OCI-LY1 (cell line): ENCODE results near the gene TCF4.

ENCODE experiments used
- H2AFZ ChIP-seq: fragments of 200-600 bp; sonication (generic), shearing (Covaris generic); 2 replicates; pipeline ENCODE4 v1.6.0; 2014; ENCODE audit warnings: antibody characterized with exemption, mild to moderate bottlenecking, low read length
- H3F3A ChIP-seq: fragments of 200-600 bp; sonication (generic), shearing (Covaris generic); 2 replicates; pipeline ENCODE4 v1.6.0; 2014; ENCODE audit warnings: mild to moderate bottlenecking, antibody characterized with exemption, low read length, moderate library complexity; ENCODE audit not compliant: insufficient read depth
- H3K27ac ChIP-seq: fragments of 200-600 bp; sonication (generic); 2 replicates; pipeline ENCODE4 v1.5.1; 2014; ENCODE audit warnings: low read length, mixed run types, mild to moderate bottlenecking, low read depth; ENCODE audit not compliant: poor library complexity, severe bottlenecking
- H3K27me3 ChIP-seq: fragments of 200-600 bp; sonication (generic); 2 replicates; pipeline ENCODE4 v1.6.0; 2014; ENCODE audit warnings: antibody characterized with exemption, mild to moderate bottlenecking, low read length, moderate library complexity; ENCODE audit not compliant: insufficient read depth
- H3K36me3 ChIP-seq: fragments of 200-600 bp; sonication (generic); 2 replicates; pipeline ENCODE4 v1.6.1; 2014; ENCODE audit warnings: mild to moderate bottlenecking, antibody characterized with exemption, low read length, moderate library complexity, mixed read lengths; ENCODE audit not compliant: insufficient read depth
- H3K4me1 ChIP-seq: fragments of 200-600 bp; sonication (generic); 2 replicates; pipeline ENCODE4 v1.5.1; 2014; ENCODE audit warnings: mild to moderate bottlenecking, low read length, moderate library complexity; ENCODE audit not compliant: insufficient read depth, severe bottlenecking
- H3K4me2 ChIP-seq: fragments of 200-600 bp; sonication (generic), shearing (Covaris generic); 2 replicates; pipeline ENCODE4 v1.6.1; 2014; ENCODE audit warnings: low read length
- H3K4me3 ChIP-seq: fragments of 200-600 bp; sonication (generic); 2 replicates; pipeline ENCODE4 v1.5.1; 2014; ENCODE audit warnings: low read length, low read depth, mild to moderate bottlenecking, mixed read lengths; ENCODE audit not compliant: poor library complexity, severe bottlenecking
- H3K79me2 ChIP-seq: fragments of 200-600 bp; shearing (Covaris generic); 2 replicates; pipeline ENCODE4 v1.6.1; 2016; ENCODE audit warnings: mixed run types, low read length, mixed read lengths; ENCODE audit not compliant: insufficient read depth
- H3K9ac ChIP-seq: fragments of 200-600 bp; sonication (generic), shearing (Covaris generic); 2 replicates; pipeline ENCODE4 v1.6.1; 2014; ENCODE audit warnings: mild to moderate bottlenecking, low read length, mixed read lengths
- H3K9me2 ChIP-seq: fragments of 200-600 bp; sonication (generic), shearing (Covaris generic); 2 replicates; pipeline ENCODE4 v1.6.1; 2014; ENCODE audit warnings: low read depth, mild to moderate bottlenecking, low read length, mixed read lengths
- H3K9me3 ChIP-seq: fragments of 200-600 bp; shearing (Covaris generic); 2 replicates; pipeline ENCODE4 v1.6.1; 2014; ENCODE audit warnings: low read length, mixed read lengths
- H4K20me1 ChIP-seq: fragments of 200-600 bp; sonication (generic), shearing (Covaris generic); 2 replicates; pipeline ENCODE4 v1.6.0; 2016; ENCODE audit warnings: mild to moderate bottlenecking, low read length; ENCODE audit not compliant: insufficient read depth
- CTCF ChIP-seq: fragments of 200-600 bp; sonication (generic), shearing (Covaris generic); IDR thresholded peaks from 2 replicates; pipeline ENCODE4 v1.5.1; 2017; ENCODE audit warnings: mild to moderate bottlenecking, antibody characterized with exemption, low read length, moderate library complexity, mixed read lengths
- EZH2 ChIP-seq: fragments of 200-600 bp; sonication (generic), shearing (Covaris generic); IDR thresholded peaks from 2 replicates; pipeline ENCODE4 v1.8.0; 2017; ENCODE audit warnings: borderline replicate concordance, mixed run types, mild to moderate bottlenecking, antibody characterized with exemption, low read length, moderate library complexity, mixed read lengths

The TCF4 gene

GRCh38 chr18:55213586-55213985, 374.4 kb downstream of the TCF4 start:
- H4K20me1 ChIP-seq: no peaks in the 10 kb centered on the region
- H3K4me3 ChIP-seq: no peak overlapping the region
- TF ChIP-seq EZH2 (no peak), CTCF (no peak)
- no peaks in the 10 kb centered on the region for H3K9me3 ChIP-seq
- no peaks in the 10 kb centered on the region for H3K79me2 ChIP-seq
- no peaks in the 10 kb centered on the region for H3K36me3 ChIP-seq
- no peak overlapping the region for H3K4me2 ChIP-seq
- no peaks in the 10 kb centered on the region for H3K9me2 ChIP-seq
- H2AFZ ChIP-seq: no peak overlapping the region
- H3K9ac ChIP-seq: no peak overlapping the region
- no peaks in the 10 kb centered on the region for H3K27me3 ChIP-seq
- H3K4me1 ChIP-seq: no peaks in the 10 kb centered on the region
- no peak overlapping the region for H3K27ac ChIP-seq
- no peaks in the 10 kb centered on the region for H3F3A ChIP-seq

- H3K27ac ChIP-seq: no peak overlapping the region
- no peaks in the 10 kb centered on the region for H3K79me2 ChIP-seq
- H3K27me3 ChIP-seq: no peaks in the 10 kb centered on the region
- no peaks in the 10 kb centered on the region for H3K36me3 ChIP-seq
- no peaks in the 10 kb centered on the region for H3F3A ChIP-seq
- H2AFZ ChIP-seq: no peak overlapping the region
- no peaks in the 10 kb centered on the region for H3K9me2 ChIP-seq
- no peak overlapping the region for H3K4me3 ChIP-seq
- peaks cover 6% of the 10 kb centered on the region for H3K9me3 ChIP-seq
- TF ChIP-seq EZH2 (no peak), CTCF (no peak)
- H3K9ac ChIP-seq: no peak overlapping the region
- H3K4me1 ChIP-seq: no peaks in the 10 kb centered on the region
- H3K4me2 ChIP-seq: no peak overlapping the region
- no peaks in the 10 kb centered on the region for H4K20me1 ChIP-seq
These were observed 381.1 kb downstream of the TCF4 start for GRCh38 chr18:55206927-55207326.

DNA sequence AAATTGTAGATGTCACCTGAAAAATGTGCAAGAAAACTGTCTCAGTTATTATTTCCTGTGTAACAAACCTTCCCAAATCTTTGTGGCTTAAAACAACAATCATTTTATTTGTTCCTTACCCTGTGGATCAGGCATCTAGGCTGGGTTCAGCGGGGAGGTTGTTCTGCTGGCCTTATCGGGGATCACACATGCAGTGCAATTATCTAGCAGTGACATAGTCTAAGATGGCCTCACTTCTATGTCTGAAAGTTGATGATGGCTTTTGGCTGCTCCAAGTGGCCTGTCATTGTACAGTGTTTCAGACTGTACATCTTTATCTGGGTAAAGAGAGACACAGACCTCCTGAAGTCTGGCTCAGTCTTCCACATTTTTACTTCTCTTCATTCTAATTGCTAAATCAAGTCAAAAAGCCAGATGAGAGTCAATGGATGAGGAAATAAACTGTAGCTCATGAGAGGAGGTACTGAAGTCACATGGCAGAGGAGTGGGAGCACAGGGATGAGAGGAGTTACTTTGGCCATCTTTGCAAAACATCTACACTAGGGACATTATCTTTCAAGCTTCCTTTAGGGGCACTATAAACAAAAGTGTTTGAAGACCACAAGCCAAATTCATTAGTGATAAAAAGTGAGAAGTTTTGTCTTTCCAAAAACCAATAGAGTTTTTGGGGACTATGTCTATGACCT, 385.6 kb downstream of the TCF4 start:
- no peaks in the 10 kb centered on the region for H3K4me1 ChIP-seq
- no peaks in the 10 kb centered on the region for H4K20me1 ChIP-seq
- H3K36me3 ChIP-seq: no peaks in the 10 kb centered on the region
- no peaks in the 10 kb centered on the region for H3F3A ChIP-seq
- no peak overlapping the region for H2AFZ ChIP-seq
- no peaks in the 10 kb centered on the region for H3K27me3 ChIP-seq
- H3K4me3 ChIP-seq: no peak overlapping the region
- no peak overlapping the region for H3K27ac ChIP-seq
- H3K9me2 ChIP-seq: no peaks in the 10 kb centered on the region
- TF ChIP-seq EZH2: no peak
- no peak for TF ChIP-seq CTCF
- no peaks in the 10 kb centered on the region for H3K79me2 ChIP-seq
- H3K9ac ChIP-seq: no peak overlapping the region
- H3K9me3 ChIP-seq: peaks cover 6% of the 10 kb centered on the region
- no peak overlapping the region for H3K4me2 ChIP-seq
